Naive thymus-derived CD8-positive, alpha-beta T cell (primary cell): Measurements from ENCODE around the gene CEP76. TPM values are rescaled to one million over a fixed set of nuclear protein-coding genes. Genes with fewer than 3 reads are reported as not detected.

ENCODE experiments used
- ATAC-seq, 2 donors: fragments of 150-1000 bp; cut with Tn5 transposase in 1 of 2; sonication (Bioruptor Pico), chemical (Tn5 transposase) in 1 of 2; 1 replicate in 1 of 2; 2 replicates in 1 of 2; pipeline ENCODE4 v1.10.0; 2021; ENCODE audit warnings: mild to moderate bottlenecking in 2 of 2, moderate library complexity in 2 of 2
- POLR2A ChIA-PET: fragments of 350-600 bp; sonication (Branson Sonifier 250); formaldehyde crosslinking; loops from one replicate; lab custom pipeline; 2021; ENCODE audit warnings: antibody characterized with exemption; lab: Charles Lee
- DNase-seq, 10 donors: peaks; one replicate each; pipeline versions ENCODE4 v3.0.0 to v3.0.0-alpha.2; 2020 to 2022
- H3K27ac Mint-ChIP-seq, 10 donors: one replicate each; pipeline ENCODE4 v1.8.0; 2020 to 2022; ENCODE audit warnings: mild to moderate bottlenecking in 10 of 10, mixed read lengths in 10 of 10, moderate library complexity in 4 of 10, inconsistent platforms in 1 of 10
- H3K27me3 Mint-ChIP-seq, 5 donors: one replicate each; pipeline ENCODE4 v1.8.0; 2021 to 2022; ENCODE audit warnings: mixed read lengths in 5 of 5
- H3K36me3 Mint-ChIP-seq, 3 donors: one replicate each; pipeline ENCODE4 v1.8.0; 2020 to 2022; ENCODE audit warnings: mixed read lengths in 3 of 3, mild to moderate bottlenecking in 2 of 3, inconsistent platforms in 1 of 3
- H3K4me1 Mint-ChIP-seq, 4 donors: one replicate each; pipeline ENCODE4 v1.8.0; 2021 to 2022; ENCODE audit warnings: mixed read lengths in 4 of 4
- H3K4me3 Mint-ChIP-seq, 10 donors: one replicate each; pipeline ENCODE4 v1.8.0; 2020 to 2022; ENCODE audit warnings: mild to moderate bottlenecking in 10 of 10, mixed read lengths in 10 of 10, moderate library complexity in 6 of 10, inconsistent platforms in 1 of 10
- H3K9me3 Mint-ChIP-seq, 9 donors: one replicate each; pipeline ENCODE4 v1.8.0; 2020 to 2022; ENCODE audit warnings: mixed read lengths in 9 of 9, mild to moderate bottlenecking in 3 of 9, inconsistent platforms in 1 of 9, moderate library complexity in 1 of 9
- polyA plus RNA-seq, 3 donors: library from polyadenylated mRNA; unstranded; fragments of 300-500 nt; fragmentation: Illumina TruSeq; gene quantifications; one replicate each; pipeline ENCODE4 v1.2.3, GENCODE V29; 2021
- total RNA-seq, 8 experiments: library from RNA in 2 of 8; stranded (reverse) in 2 of 8; gene quantifications; one replicate each; pipeline ENCODE4 v1.2.3 and lab custom pipeline; 2021 to 2026

The CEP76 gene
- total and polyA plus RNA-seq, 5 experiments from 2014 or later = 2.9 to 11.9 (median 7.3) TPM

DNA sequence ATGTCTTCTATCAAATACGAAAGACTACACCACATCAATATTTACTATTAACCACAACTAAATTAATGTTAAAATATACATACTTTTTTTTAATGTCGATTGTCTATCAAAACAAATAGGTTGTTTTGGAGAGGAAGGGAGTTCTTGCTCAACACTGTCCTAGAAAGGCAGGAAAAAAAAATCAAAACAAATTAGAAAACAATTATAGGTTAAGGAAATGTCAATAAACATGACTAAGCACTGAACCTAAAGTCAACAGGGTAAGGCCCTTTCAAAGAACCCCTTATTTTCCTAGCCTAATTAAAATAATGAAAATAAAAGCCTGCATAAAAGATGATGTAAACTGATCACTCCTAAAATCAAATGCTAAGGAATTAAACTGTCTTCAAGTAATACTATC lies 2.8 kb downstream of the CEP76 start:
- no peak overlapping the region for H3K27ac Mint-ChIP-seq
- no peak for ATAC-seq
- no peak overlapping the region for H3K4me3 Mint-ChIP-seq
- H3K36me3 Mint-ChIP-seq = peaks cover 0 to 30% (median 8%) of the 10 kb centered on the region in 3 donors
- H3K4me1 Mint-ChIP-seq = peaks cover 21 to 40% (median 33%) of the 10 kb centered on the region in 4 donors
- POLR2A ChIA-PET = interaction anchor here (0.6 kb wide), 1 partner anchor 307 kb away, joined by 3 read pairs; no protein-coding TSS in a partner anchor
- DNase-seq = no peak
- no peaks in the 10 kb centered on the region for H3K27me3 Mint-ChIP-seq
- no peaks in the 10 kb centered on the region for H3K9me3 Mint-ChIP-seq

DNA sequence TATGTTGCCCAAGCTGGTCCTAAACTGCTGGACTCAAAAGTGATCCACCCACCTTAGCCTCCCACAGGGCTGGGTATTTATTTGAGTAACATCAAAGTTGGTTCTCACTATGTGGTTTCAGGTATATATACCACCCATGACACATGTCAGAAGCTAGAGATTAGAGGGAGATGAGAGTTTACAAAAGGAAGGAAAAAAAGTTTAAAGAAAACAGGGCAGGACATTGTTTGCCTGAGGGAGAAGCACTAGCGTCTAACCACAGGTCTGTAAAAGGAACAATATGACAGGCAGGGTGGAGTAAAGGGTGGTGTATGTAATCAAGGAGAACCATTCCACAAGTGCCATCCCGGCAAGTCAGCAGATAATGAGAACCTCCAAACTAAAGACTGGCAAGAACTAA lies 8.5 kb downstream of the CEP76 start:
- no peak for ATAC-seq
- peaks cover 4 to 48% (median 8%) of the 10 kb centered on the region in 3 donors for H3K36me3 Mint-ChIP-seq
- H3K4me3 Mint-ChIP-seq = no peak overlapping the region
- no peaks in the 10 kb centered on the region for H3K9me3 Mint-ChIP-seq
- no peak for DNase-seq
- H3K4me1 Mint-ChIP-seq = peaks cover 2 to 6% (median 4%) of the 10 kb centered on the region in 4 donors
- no peaks in the 10 kb centered on the region for H3K27me3 Mint-ChIP-seq
- H3K27ac Mint-ChIP-seq = no peak overlapping the region
- POLR2A ChIA-PET = interaction anchor here (0.7 kb wide), 1 partner anchor 17 kb away, joined by 4 read pairs; no protein-coding TSS in a partner anchor

GRCh38 chr18:12692206-12692605 lies 10.3 kb downstream of the CEP76 start:
- Mint-ChIP-seq H3K4me1 (peaks cover 2 to 6% (median 4%) of the 10 kb centered on the region in 4 donors), H3K36me3 (peaks cover 4 to 37% (median 6%) of the 10 kb centered on the region in 3 donors), H3K27ac (peak overlapping the region in 4 of 10 donors; percentile 5 to 64 (median 18)), H3K4me3 (no peak overlapping the region), H3K9me3 (no peaks in the 10 kb centered on the region), H3K27me3 (no peaks in the 10 kb centered on the region)
- DNase-seq (no peak), ATAC-seq (no peak)
- POLR2A ChIA-PET = no interaction called here

GRCh38 chr18:12689256-12689850 lies 13.2 kb downstream of the CEP76 start:
- Mint-ChIP-seq H3K9me3 (no peaks in the 10 kb centered on the region), H3K27ac (no peak overlapping the region), H3K27me3 (no peaks in the 10 kb centered on the region), H3K4me1 (peaks cover 2 to 6% (median 4%) of the 10 kb centered on the region in 4 donors), H3K4me3 (no peak overlapping the region), H3K36me3 (peaks cover 3 to 36% (median 6%) of the 10 kb centered on the region in 3 donors)
- POLR2A ChIA-PET = no interaction called here
- DNase-seq (no peak), ATAC-seq (no peak)

DNA sequence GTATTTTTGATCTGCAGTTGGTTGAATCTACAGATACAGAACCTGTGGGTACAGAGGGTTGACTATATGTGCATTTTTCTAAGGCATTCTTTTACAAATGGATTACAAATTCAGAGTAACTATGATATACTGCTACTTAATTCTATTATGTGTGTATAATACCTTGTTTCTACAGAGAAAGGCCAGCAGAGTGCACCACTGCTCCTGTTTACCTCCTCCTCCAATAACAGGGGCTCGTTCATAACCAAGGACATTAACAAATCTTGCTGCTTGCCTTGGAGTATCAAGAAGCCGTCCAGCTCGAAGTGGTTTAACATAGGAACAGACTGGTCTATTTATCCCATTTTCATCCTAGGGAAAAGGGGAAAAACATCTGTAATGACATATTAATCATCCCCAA lies 16.4 kb downstream of the CEP76 start:
- ATAC-seq = no peak

DNA sequence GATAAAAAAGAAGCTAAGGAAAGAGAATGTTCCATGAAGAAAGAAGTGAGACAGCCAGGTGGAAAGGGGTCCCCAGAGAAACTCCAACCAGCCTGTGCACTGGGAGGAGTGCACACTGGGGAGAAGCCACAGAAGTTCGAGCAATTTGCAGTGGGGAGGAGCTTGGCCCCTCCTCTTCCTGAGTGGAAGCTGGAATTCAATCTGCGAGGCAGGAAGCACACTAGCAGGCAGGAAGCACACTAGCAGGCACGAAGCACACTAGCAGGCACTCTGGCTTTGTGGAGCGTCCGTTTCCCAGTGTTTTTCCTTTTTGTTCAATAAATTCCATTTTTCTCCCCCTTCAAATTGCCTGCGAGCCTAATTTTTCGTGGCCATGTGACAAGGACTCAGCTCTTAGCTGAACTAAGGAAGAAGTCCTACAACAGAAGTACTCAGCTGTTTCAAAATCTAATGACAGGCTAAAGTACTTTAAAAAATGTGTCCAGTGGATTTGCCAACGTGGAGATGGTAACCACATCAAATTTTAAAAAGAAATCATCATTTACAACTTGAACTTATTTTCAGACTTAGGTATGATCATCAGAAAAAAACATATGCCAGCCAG lies 23.2 kb downstream of the CEP76 start:
- Mint-ChIP-seq H3K4me1 (peaks cover 4 to 10% (median 5%) of the 10 kb centered on the region in 4 donors), H3K27ac (peak overlapping the region in 8 of 10 donors; percentile 17 to 77 (median 40)), H3K27me3 (no peaks in the 10 kb centered on the region), H3K4me3 (no peak overlapping the region), H3K36me3 (peaks cover 3 to 64% (median 14%) of the 10 kb centered on the region in 3 donors), H3K9me3 (no peaks in the 10 kb centered on the region)
- no peak for DNase-seq
- ATAC-seq = no peak
- POLR2A ChIA-PET = no interaction called here

More for the DNA sequence above, 16.4 kb downstream of the CEP76 start:
- H3K27ac Mint-ChIP-seq = no peak overlapping the region
- POLR2A ChIA-PET = no interaction called here
- no peak overlapping the region for H3K4me3 Mint-ChIP-seq
- H3K4me1 Mint-ChIP-seq = no peaks in the 10 kb centered on the region
- H3K27me3 Mint-ChIP-seq = no peaks in the 10 kb centered on the region
- peaks cover 0 to 35% (median 0%) of the 10 kb centered on the region in 3 donors for H3K36me3 Mint-ChIP-seq
- no peak for DNase-seq
- H3K9me3 Mint-ChIP-seq = no peaks in the 10 kb centered on the region

- Mint-ChIP-seq H3K4me1 (no peaks in the 10 kb centered on the region), H3K36me3 (peaks cover 0 to 12% (median 4%) of the 10 kb centered on the region in 3 donors), H3K27ac (no peak overlapping the region), H3K4me3 (no peak overlapping the region), H3K9me3 (no peaks in the 10 kb centered on the region), H3K27me3 (no peaks in the 10 kb centered on the region)
- ATAC-seq (no peak), DNase-seq (no peak)
- POLR2A ChIA-PET = no interaction called here
Measured at GRCh38 chr18:12668041-12668440, 34.5 kb downstream of the CEP76 start.

DNA sequence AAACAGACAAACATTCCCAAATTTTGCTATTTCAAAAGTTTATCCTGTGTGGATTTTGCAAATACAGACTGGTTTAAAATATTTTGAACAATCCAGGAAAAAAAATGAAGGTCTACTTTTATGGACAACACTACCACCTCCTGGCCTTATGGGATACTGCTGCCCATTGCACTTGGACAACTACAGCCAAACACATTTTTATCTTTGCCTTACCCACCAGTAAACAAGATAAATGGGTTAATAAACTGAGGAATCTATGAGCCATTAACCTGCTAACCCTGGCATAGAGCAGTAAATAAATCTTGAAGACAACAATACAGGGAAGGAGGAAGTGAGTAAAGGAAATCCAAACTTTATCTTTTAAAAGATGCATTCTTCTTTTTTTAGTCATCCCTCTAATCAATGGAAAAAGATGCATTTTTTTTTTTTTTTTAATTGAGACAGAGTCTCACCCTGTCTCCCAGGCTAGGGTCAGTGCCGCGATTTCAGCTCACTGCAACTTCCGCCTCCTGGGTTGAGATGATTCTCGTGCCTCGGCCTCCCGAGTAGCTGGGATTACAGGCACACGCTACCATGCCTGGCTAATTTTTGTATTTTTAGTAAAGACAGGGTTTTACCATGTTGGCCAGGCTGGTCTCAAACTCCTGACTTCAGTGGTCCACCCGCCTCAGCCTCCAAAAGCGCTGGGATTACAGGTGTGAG lies 42.5 kb downstream of the CEP76 start:
- Mint-ChIP-seq H3K27me3 (peaks cover 0 to 13% (median 4%) of the 10 kb centered on the region in 5 donors), H3K9me3 (no peaks in the 10 kb centered on the region), H3K4me1 (peaks cover 3 to 16% (median 11%) of the 10 kb centered on the region in 4 donors), H3K4me3 (peak overlapping the region in 5 of 10 donors; percentile 19 to 68 (median 57)), H3K36me3 (peaks cover 0 to 2% (median 0%) of the 10 kb centered on the region in 3 donors), H3K27ac (no peak overlapping the region)
- DNase-seq (peak in 8 of 10 donors; percentile 4 to 55 (median 33)), ATAC-seq (peak in 1 of 2 donors; percentile 27)
- POLR2A ChIA-PET = interaction anchor here (1.8 kb wide), 1 partner anchor 268 kb away, joined by 4 read pairs; no protein-coding TSS in a partner anchor

DNA sequence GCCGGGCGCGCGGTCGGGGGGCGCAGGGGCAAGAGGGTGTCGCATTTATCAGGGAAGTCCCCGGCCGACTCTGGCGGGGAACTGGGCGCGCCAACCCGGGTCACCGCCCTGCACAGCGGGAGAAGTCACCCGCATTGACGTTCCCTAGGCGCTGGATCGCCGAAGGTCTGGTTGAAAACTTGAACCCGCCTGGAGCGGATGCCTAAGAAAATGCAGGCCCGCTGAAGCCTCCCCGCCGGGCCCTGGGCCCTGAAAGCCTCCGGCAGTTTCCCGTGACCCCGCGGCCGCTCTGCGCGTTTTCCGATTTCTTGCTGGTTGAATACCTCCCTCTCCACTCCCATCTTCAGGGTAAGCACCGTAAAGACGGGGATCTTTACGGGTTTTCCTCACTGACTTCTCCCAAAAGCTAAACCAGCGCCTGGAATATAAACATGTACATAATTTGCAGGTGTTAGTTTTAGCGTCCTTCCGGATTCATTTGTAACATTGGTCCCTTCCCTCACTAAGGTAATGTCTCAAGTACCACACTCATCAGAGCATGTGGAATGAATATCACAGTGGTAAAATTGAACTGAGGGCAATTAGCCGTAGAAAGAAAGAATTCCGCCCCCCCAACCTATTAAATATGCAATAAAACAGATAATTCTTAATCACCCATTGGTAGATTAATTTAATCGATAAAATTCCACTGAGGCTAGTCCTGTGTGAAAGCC lies 43.9 kb downstream of the CEP76 start:
- Mint-ChIP-seq H3K36me3 (no peaks in the 10 kb centered on the region), H3K4me1 (peaks cover 3 to 16% (median 12%) of the 10 kb centered on the region in 4 donors), H3K9me3 (no peaks in the 10 kb centered on the region), H3K27ac (peak overlapping the region in 6 of 10 donors; percentile 8 to 87 (median 40)), H3K4me3 (peak overlapping the region; percentile 78 to 94 (median 92)), H3K27me3 (peaks cover 0 to 14% (median 8%) of the 10 kb centered on the region in 5 donors)
- DNase-seq (peak in 7 of 10 donors; percentile 1 to 61 (median 17)), ATAC-seq (peak in 1 of 2 donors; percentile 41)
- POLR2A ChIA-PET = interaction anchor here (1.8 kb wide), 1 partner anchor 267 kb away, joined by 4 read pairs; no protein-coding TSS in a partner anchor

DNA sequence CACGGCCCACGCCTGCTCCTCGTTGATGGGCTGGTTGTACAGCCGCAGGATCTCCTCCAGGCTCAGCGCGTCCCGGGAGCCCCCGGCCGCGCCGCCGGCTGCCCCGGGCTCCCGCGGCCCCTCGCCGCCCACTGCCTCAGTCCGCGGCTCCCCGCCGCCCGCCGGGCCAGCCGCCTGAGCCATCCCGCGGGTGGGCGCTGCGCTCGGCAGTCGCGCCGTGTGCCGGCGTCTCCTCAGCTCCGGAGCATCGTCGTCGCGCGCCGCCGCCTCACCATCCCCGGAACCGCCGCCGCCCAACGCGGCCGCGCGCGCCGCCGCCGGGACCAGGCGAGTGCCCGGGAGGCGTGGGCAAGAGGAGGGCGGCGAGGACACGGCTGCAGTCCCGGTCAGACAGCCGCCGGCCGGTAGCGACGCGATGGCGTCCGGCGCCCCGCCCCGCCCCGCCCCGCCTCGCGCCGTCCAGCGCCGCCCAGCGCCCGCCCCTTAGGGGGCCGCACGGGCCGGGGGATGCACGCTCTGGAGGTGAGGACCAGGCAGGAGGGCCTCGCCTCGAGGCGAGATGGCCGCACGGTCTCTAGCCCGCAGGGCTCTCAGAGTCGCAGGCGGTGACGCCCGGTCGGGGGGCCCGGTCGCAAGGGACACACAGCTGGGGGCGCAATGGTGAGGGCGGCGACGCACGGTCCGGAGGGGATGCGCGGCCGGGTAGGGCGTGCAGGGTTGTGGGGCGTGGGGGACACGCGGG lies 44.7 kb downstream of the CEP76 start, which contains the start of gene SPIRE1:
TSS of gene SPIRE1 (minus strand) at position 424 of the 742 bp plus-strand sequence. CDS start at position 183, 241 bp downstream.
- H3K9me3 Mint-ChIP-seq = no peaks in the 10 kb centered on the region
- peak within 1 kb of the TSS in 6 of 10 donors; percentile 8 to 87 (median 40) for H3K27ac Mint-ChIP-seq
- DNase-seq (peak in 9 of 10 donors; percentile 2 to 63 (median 34)), ATAC-seq (peak; percentile 66 to 73)
- no peaks in the 10 kb centered on the region for H3K36me3 Mint-ChIP-seq
- H3K4me1 Mint-ChIP-seq = peaks cover 3 to 19% (median 13%) of the 10 kb centered on the region in 4 donors
- peaks cover 0 to 18% (median 16%) of the 10 kb centered on the region in 5 donors for H3K27me3 Mint-ChIP-seq
- peak within 1 kb of the TSS; percentile 78 to 94 (median 92) for H3K4me3 Mint-ChIP-seq
- POLR2A ChIA-PET = interaction anchor here (1.8 kb wide), 1 partner anchor 266 kb away, joined by 4 read pairs; no protein-coding TSS in a partner anchor

DNA sequence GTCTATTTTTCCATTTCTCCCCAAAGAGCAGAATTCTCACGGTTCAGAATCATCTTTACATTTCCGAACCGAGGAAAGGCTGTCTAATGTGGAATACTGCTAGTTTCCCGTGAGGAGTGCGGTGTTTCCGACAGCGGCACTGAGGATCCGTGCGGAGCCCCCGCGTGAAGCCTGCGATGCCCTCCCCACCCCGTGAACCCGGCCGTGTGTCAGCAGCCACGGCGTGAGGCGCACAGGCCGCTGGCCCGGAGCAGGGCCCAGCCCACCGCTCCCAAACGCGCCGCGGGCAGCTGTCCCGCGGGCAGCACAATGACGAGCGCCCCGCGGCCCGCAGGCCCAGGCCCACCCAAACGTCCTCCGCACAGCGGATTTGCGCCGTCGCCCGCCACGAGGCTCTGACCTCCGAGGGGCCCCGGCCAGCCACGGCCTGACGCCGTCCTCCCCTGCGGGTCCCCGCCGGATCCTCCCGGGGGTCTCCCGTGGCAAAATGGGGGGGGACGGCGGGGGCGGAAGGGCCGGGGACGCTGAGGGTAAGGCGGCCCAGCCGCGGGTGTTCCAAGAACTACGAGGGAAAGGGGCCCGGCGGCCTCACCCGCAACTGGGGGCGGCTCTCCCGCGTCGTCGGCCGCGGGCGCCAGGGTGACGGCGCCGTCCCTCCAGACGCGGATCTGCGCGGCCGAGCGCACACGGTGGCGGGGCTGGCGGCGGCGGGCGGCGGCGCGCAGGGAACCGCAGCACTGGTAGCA lies 45.4 kb downstream of the CEP76 start:
- ATAC-seq = peak; percentile 61
- DNase-seq = peak in 6 of 10 donors; percentile 11 to 26 (median 17)
- POLR2A ChIA-PET = no interaction called here
- H3K4me1 Mint-ChIP-seq = peaks cover 3 to 19% (median 13%) of the 10 kb centered on the region in 4 donors
- H3K36me3 Mint-ChIP-seq = no peaks in the 10 kb centered on the region
- H3K4me3 Mint-ChIP-seq = peak overlapping the region; percentile 53 to 88 (median 84)
- peaks cover 0 to 25% (median 17%) of the 10 kb centered on the region in 5 donors for H3K27me3 Mint-ChIP-seq
- H3K27ac Mint-ChIP-seq = peak overlapping the region in 3 of 10 donors; percentile 50 to 66 (median 65)
- H3K9me3 Mint-ChIP-seq = no peaks in the 10 kb centered on the region
